ENCODE results near the gene ANO1. TPM values are rescaled to one million over a fixed set of nuclear protein-coding genes. Genes with fewer than 3 reads are reported as not detected.
A peak's percentile ranks its signal among the peaks of the same experiment; 100 is the strongest.

The ANO1 gene
- total and polyA plus RNA-seq, 2 of the 8 experiments (the other 6 are each of a cell fraction or from before 2014, with no cell fraction given) = 4.7 to 5.0 TPM

- Histone ChIP-seq H4K5ac (ENCODE audit: insufficient read length, low read depth, low read length) (no peak overlapping the region), H3K4me2 (ENCODE audit: insufficient read depth in 1 of 2, low read depth in 2 of 2, low read length in 2 of 2) (no peak overlapping the region), H3K14ac (ENCODE audit: insufficient read length) (no peak overlapping the region), H3K36me3 (ENCODE audit: control insufficient read depth in 2 of 4, insufficient read depth in 4 of 4, low read length in 3 of 4) (no peaks in the 10 kb centered on the region), H3K4me1 (replicated peaks in 1 of 4; ENCODE audit: control insufficient read depth in 3 of 4, insufficient read depth in 4 of 4, low read length in 3 of 4) (peaks cover under 1 to 5% (median 2%) of the 10 kb centered on the region in 4 experiments; a peak in 5 of 7 replicates), H3K4ac (replicated peaks; ENCODE audit: insufficient read length, low read depth, low read length) (no peak overlapping the region), H4K8ac (ENCODE audit: extremely low read depth, insufficient read depth, low read length) (no peak overlapping the region), H3K9ac (replicated peaks in 1 of 4; ENCODE audit: extremely low read depth in 1 of 4, low read depth in 3 of 4, low read length in 3 of 4) (no peak overlapping the region), H2BK120ac (replicated peaks; ENCODE audit: low read depth, low read length) (no peak overlapping the region), H3K4me3 (ENCODE audit: extremely low read depth in 1 of 4, insufficient read depth in 2 of 4, low read depth in 3 of 4, low read length in 4 of 4) (no peak overlapping the region), H2BK5ac (ENCODE audit: low read depth, low read length) (no peak overlapping the region), H3K27ac (ENCODE audit: low read depth, low read length) (no peak overlapping the region), H2BK15ac (ENCODE audit: low read length) (no peak overlapping the region), H2BK20ac (ENCODE audit: low read length) (0 out of 2 replicates have a peak overlapping the region, but pooled peaks have one; percentile 43), H3K27me3 (replicated peaks in 1 of 4; ENCODE audit: control insufficient read depth in 3 of 4, extremely low read depth in 1 of 4, insufficient read depth in 3 of 4, low read length in 3 of 4) (no peaks in the 10 kb centered on the region), H2AFZ (ENCODE audit: low read length) (no peak overlapping the region), H3K56ac (replicated peaks; ENCODE audit: insufficient read length, low read depth, low read length) (no peak overlapping the region), H3K23ac (ENCODE audit: insufficient read length) (no peak overlapping the region), H3K79me1 (ENCODE audit: low read depth, low read length) (no peaks in the 10 kb centered on the region), H4K91ac (replicated peaks; ENCODE audit: insufficient read length, low read length) (no peak overlapping the region), H3K23me2 (ENCODE audit: low read depth, low read length) (no peaks in the 10 kb centered on the region), H3K79me2 (ENCODE audit: control insufficient read depth in 1 of 2, insufficient read depth in 2 of 2, low read length in 2 of 2) (no peaks in the 10 kb centered on the region), H2AK5ac (ENCODE audit: low read depth, low read length) (peak overlapping the region; percentile 86; the same call in 1 of the 2 replicates), H3K9me3 (ENCODE audit: insufficient read depth in 2 of 2, low read depth in 1 of 2, low read length in 1 of 2) (no peaks in the 10 kb centered on the region), H2BK12ac (ENCODE audit: low read depth, low read length) (0 out of 2 replicates have a peak overlapping the region, but pooled peaks have one; percentile 50), H4K20me1 (replicated peaks in 1 of 2; ENCODE audit: control insufficient read depth in 1 of 2, insufficient read depth in 2 of 2, low read length in 2 of 2) (no peaks in the 10 kb centered on the region), H3K18ac (ENCODE audit: extremely low read depth, low read length) (no peak overlapping the region)
- TF ChIP-seq JUND (IDR thresholded peaks at IDR 0.05; ENCODE audit: low read length) (0 out of 2 replicates have a peak, but pooled peaks have one; percentile 14), ATF3 (IDR thresholded peaks at IDR 0.05; ENCODE audit: insufficient read depth, low read depth, low read length) (no peak), TEAD4 (IDR thresholded peaks at IDR 0.05; ENCODE audit: low read depth, low read length) (0 out of 2 replicates have a peak, but pooled peaks have one; percentile 52)
- WGBS, 2 experiments (ENCODE audit: extremely low coverage in 1 of 2, insufficient coverage in 1 of 2, insufficient read length in 1 of 2, insufficient replicate concordance in 2 of 2, low coverage in 1 of 2, low lambda C conversion rate in 2 of 2, missing lambda C conversion rate in 1 of 2) = 72% methylated on average over 1 of the region's 1 CpG; no CpG with 5 or more reads in 1 of the 2 experiments
- ChIA-PET CTCF (ENCODE audit: partially characterized antibody) (interaction anchor here (0.6 to 1.3 kb wide), 3 partner anchors 11 to 328 kb away, joined by 3 to 4 read pairs (median 3); no protein-coding TSS in a partner anchor), POLR2A (ENCODE audit: partially characterized antibody) (no interaction called here)
- no peak for DNase-seq (ENCODE audit: low read depth in 1 of 2, low spot score in 2 of 2)
- FAIRE-seq = no peak
Measured at GRCh38 chr11:70220920-70221319, 142.8 kb downstream of the ANO1 start.
